Jurkat, Clone E6-1 (cell line): Measurements from ENCODE around the gene PIBF1.

Source experiments
- DNase-seq: peaks from one replicate; pipeline ENCODE4 v3.0.0-alpha.2; 2011; ENCODE audit warnings: low read depth, low spot score
- H3K4me3 ChIP-seq: 2 replicates; pipeline ENCODE4 v1.5.1; 2011; ENCODE audit warnings: mild to moderate bottlenecking, low read length, control low read depth, moderate library complexity

Gene PIBF1

DNA sequence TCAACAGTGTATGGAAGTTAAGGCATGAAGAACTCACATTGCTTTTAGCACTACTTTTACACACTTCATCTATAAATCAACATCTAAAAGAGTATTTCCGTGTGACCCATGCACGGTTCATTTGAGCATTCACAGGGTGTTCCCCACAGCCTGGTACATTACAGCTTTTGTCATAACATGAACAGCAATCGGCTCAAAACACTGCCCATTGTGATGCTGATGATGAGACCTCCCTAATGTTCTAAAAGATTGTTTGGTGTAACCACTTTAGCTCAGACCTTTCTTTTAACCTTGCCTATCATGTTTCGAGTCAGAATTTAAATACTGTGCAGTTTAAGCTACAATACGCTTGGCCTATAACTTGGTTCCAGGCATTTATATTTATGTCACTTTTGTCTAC lies 272.8 kb downstream of the PIBF1 start:
- DNase-seq: no peak
- H3K4me3 ChIP-seq: no peak overlapping the region

- no peak for DNase-seq
- no peak overlapping the region for H3K4me3 ChIP-seq
Observed at GRCh38 chr13:73055813-73056564, 274.1 kb downstream of the PIBF1 start.

- no peak overlapping the region for H3K4me3 ChIP-seq
Observed at GRCh38 chr13:73056565-73056962, 274.6 kb downstream of the PIBF1 start.

GRCh38 chr13:73057284-73058063 lies 275.5 kb downstream of the PIBF1 start:
- no peak for DNase-seq
- H3K4me3 ChIP-seq: no peak overlapping the region

More at GRCh38 chr13:73056565-73056962, 274.6 kb downstream of the PIBF1 start:
- DNase-seq: no peak

DNA sequence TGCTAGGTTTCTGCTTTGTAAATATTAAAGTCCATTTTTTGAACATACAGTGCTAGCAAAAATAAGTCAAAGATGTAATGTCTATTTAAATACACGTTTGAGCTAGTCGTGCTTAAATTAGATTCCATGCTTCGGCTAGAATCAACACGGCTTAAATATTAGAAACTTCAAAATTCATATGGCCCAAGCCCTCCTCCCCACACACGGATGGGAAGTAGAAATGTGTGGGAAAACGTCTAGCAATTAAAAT lies 276.1 kb downstream of the PIBF1 start:
- H3K4me3 ChIP-seq: no peak overlapping the region
- no peak for DNase-seq

DNA sequence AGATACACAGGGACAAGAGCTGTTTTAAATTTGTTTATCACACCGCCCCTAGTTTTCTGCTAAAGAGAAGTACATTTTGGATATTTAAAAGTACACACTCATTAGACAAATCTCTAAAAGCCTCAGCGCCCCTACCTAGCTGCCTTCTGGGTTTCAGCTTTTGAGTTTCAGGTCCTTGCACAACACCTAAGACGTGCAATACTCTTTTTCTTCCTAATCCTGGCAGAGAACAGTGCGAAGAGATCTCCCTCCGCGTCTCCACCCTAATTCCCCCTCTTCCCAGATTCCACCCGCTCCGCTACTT lies 276.5 kb downstream of the PIBF1 start:
- peak overlapping the region; percentile 42 for H3K4me3 ChIP-seq

DNA sequence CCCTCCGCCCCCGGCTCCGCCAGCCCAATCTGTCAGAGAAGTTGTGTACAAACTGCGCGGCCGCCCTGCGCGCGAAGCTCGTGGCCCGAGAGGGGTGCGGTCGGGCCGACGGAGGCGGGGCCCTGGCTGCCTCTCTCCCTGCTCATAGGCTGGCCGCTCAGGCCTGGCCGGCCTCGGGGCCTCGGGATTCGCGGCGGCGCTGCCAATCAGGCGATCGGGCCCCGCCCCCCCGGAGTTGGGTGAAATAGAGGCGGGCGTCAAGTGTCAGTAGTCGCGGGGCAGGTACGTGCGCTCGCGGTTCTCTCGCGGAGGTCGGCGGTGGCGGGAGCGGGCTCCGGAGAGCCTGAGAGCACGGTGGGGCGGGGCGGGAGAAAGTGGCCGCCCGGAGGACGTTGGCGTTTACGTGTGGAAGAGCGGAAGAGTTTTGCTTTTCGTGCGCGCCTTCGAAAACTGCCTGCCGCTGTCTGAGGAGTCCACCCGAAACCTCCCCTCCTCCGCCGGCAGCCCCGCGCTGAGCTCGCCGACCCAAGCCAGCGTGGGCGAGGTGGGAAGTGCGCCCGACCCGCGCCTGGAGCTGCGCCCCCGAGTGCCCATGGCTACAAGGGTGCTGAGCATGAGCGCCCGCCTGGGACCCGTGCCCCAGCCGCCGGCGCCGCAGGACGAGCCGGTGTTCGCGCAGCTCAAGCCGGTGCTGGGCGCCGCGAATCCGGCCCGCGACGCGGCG lies 277.0 kb downstream of the PIBF1 start, which contains the start of gene KLF5:
KLF5 (plus strand) TSS at position 270 of the 724 bp plus-strand sequence; CDS start at position 593, 323 bp downstream.
- DNase-seq: peak; percentile 76
- peak within 1 kb of the TSS; percentile 52 for H3K4me3 ChIP-seq

More for the DNA sequence above, 276.5 kb downstream of the PIBF1 start:
- DNase-seq: no peak

DNA sequence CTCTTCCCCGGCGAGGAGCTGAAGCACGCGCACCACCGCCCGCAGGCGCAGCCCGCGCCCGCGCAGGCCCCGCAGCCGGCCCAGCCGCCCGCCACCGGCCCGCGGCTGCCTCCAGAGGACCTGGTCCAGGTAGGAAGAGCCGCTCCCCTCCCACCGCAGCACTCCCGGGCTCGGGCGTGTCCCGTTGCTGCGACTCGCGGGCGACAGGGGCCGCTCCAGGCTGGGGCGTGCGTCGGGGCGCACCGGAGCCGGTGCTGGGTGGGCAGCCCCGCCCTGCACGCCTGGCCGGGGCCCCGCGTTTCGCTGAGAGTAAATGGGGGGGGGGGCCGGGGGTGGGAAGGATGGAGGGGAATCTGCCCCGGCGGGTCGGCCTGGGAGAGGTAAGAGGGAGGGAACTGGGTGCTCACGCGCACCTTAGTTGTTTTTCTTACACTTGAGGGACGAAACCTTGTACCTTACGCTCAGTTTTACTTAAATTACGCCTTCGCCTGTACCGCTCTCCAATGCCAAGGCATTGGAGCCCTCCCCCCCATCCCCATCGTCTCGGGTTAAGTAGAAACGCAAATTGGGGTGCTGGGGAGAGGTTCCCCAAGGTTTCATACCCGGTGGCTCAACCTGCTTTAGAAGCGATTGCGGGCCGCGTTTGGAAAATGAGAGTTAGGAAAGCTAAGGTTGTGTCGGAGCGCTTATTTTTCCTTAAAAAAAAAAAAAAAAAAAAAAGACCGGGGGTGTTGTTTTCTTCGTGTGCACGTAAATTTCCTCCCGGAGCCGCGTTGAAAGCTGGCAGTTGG lies 277.7 kb downstream of the PIBF1 start:
- H3K4me3 ChIP-seq: peak overlapping the region; percentile 52; the same call in 1 of the 2 replicates
- DNase-seq: no peak

GRCh38 chr13:73060251-73061160 lies 278.6 kb downstream of the PIBF1 start:
- no peak for DNase-seq
- no peak overlapping the region for H3K4me3 ChIP-seq

DNA sequence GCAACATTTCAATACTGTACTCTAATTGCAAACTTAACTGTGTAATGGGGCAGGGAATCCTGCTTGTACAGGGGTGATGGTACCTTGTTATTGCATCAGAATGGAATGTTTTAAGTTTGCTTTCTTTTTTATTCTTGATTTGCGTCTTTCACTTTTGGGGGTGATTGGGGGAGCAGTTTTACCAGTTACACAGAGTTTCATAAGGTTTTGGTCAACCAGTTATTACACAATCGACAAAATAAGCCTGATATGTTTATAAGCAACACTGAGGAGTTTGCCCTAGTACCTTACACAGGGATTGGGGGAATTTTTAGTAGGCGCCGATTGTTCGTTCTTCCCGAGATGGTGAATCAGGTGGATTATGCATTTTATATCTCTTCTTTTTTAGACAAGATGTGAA lies 279.5 kb downstream of the PIBF1 start:
- DNase-seq: no peak
- no peak overlapping the region for H3K4me3 ChIP-seq

DNA sequence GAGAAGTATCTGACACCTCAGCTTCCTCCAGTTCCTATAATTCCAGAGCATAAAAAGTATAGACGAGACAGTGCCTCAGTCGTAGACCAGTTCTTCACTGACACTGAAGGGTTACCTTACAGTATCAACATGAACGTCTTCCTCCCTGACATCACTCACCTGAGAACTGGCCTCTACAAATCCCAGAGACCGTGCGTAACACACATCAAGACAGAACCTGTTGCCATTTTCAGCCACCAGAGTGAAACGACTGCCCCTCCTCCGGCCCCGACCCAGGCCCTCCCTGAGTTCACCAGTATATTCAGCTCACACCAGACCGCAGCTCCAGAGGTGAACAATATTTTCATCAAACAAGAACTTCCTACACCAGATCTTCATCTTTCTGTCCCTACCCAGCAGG lies 279.9 kb downstream of the PIBF1 start:
- no peak overlapping the region for H3K4me3 ChIP-seq
- DNase-seq: no peak

DNA sequence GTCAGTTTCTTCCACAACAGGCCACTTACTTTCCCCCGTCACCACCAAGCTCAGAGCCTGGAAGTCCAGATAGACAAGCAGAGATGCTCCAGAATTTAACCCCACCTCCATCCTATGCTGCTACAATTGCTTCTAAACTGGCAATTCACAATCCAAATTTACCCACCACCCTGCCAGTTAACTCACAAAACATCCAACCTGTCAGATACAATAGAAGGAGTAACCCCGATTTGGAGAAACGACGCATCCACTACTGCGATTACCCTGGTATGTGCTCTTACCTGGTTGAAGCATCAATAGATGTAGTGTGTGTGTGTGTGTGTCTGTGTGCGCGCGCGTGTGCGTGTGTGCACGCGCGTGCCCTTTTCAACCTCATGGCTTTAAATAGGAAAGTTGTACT lies 280.5 kb downstream of the PIBF1 start:
- no peak overlapping the region for H3K4me3 ChIP-seq
- no peak for DNase-seq

DNA sequence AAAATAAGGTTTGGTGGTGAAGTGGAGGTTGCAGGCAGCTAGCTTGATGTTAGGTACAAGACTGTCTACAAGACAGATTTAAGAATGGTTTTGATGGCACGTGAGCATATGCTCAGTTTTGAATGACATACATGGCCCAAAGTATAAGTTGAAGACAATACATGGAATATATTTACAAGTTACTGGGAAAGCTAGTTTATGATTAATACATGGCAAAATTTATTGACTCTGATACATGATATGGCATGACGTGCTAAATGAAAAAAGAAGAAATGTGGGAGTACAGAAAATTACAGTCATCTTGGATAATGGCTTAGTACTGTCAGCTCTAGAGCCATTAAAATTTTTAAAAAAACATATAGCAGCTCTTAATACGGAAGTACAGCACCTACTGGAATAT lies 281.2 kb downstream of the PIBF1 start:
- no peak overlapping the region for H3K4me3 ChIP-seq
- DNase-seq: no peak

- no peak for DNase-seq
- no peak overlapping the region for H3K4me3 ChIP-seq
Observed at GRCh38 chr13:73065036-73065435, 283.1 kb downstream of the PIBF1 start.

- DNase-seq: no peak
Observed at GRCh38 chr13:73065665-73066340, 283.9 kb downstream of the PIBF1 start.

More at GRCh38 chr13:73065665-73066340, 283.9 kb downstream of the PIBF1 start:
- no peak overlapping the region for H3K4me3 ChIP-seq
